Ishikawa (cell line): ENCODE measurements around the gene HMGB1.

Source experiments
- CREB1 ChIP-seq: IDR thresholded peaks from 2 replicates; pipeline ENCODE4 v1.6.1; 2012; ENCODE audit warnings: low read depth
- EGR1 ChIP-seq: IDR thresholded peaks from 2 replicates; pipeline ENCODE4 v1.6.1; 2012
- EP300 ChIP-seq: IDR thresholded peaks from 2 replicates; pipeline ENCODE4 v1.6.1; 2012; ENCODE audit warnings: borderline replicate concordance
- FOXM1 ChIP-seq: IDR thresholded peaks from 2 replicates; pipeline ENCODE4 v1.6.1; 2012; ENCODE audit warnings: low read depth, borderline replicate concordance
- RAD21 ChIP-seq: IDR thresholded peaks from 2 replicates; pipeline ENCODE4 v1.6.1; 2012; ENCODE audit warnings: low read depth
- TAF1 ChIP-seq: IDR thresholded peaks from 2 replicates; pipeline ENCODE4 v1.6.1; 2012; ENCODE audit warnings: low read depth, mild to moderate bottlenecking
- TCF12 ChIP-seq: IDR thresholded peaks from 2 replicates; pipeline ENCODE4 v1.6.1; 2012; ENCODE audit warnings: low read depth
- TF ChIP-seq, protein P1 (sequence below): IDR thresholded peaks from 2 replicates; pipeline ENCODE4 v1.6.1; 2012; ENCODE audit warnings: low read depth, mild to moderate bottlenecking

DNA sequence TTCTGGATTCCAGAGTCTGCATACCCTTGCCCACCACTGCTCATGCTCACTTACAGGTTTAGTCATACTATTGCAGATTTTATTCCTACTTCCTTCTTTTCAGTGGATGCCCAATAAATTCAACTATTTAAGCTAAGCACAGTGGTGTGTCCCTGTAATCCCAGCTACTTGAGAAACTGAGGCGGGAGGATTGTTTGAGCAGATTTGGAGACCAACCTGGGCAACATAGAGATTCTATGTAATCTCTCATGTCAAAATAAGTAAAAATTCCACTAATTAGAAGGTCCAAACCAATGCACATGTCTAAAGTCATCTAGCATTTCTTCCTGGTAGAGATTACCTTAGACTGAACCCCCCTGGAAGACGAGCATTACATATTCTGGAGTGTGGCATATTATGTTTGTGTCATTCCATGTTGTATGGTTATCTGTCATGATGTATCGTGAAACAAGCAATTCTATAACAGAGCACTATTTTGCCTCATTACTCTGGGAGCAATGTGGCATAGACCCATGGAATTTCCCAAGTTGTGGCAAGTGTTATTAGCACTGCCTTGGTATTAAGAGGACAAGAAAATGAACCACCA, 8.3 kb downstream of the HMGB1 start:
- TF ChIP-seq EP300 (no peak), RAD21 (no peak), EGR1 (no peak), CREB1 (no peak), TCF12 (no peak), TAF1 (no peak), FOXM1 (no peak)
- TF ChIP-seq, protein P1, sequence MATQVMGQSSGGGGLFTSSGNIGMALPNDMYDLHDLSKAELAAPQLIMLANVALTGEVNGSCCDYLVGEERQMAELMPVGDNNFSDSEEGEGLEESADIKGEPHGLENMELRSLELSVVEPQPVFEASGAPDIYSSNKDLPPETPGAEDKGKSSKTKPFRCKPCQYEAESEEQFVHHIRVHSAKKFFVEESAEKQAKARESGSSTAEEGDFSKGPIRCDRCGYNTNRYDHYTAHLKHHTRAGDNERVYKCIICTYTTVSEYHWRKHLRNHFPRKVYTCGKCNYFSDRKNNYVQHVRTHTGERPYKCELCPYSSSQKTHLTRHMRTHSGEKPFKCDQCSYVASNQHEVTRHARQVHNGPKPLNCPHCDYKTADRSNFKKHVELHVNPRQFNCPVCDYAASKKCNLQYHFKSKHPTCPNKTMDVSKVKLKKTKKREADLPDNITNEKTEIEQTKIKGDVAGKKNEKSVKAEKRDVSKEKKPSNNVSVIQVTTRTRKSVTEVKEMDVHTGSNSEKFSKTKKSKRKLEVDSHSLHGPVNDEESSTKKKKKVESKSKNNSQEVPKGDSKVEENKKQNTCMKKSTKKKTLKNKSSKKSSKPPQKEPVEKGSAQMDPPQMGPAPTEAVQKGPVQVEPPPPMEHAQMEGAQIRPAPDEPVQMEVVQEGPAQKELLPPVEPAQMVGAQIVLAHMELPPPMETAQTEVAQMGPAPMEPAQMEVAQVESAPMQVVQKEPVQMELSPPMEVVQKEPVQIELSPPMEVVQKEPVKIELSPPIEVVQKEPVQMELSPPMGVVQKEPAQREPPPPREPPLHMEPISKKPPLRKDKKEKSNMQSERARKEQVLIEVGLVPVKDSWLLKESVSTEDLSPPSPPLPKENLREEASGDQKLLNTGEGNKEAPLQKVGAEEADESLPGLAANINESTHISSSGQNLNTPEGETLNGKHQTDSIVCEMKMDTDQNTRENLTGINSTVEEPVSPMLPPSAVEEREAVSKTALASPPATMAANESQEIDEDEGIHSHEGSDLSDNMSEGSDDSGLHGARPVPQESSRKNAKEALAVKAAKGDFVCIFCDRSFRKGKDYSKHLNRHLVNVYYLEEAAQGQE: no peak
